ENCODE results near the gene THSD4. TPM values are rescaled to one million over a fixed set of nuclear protein-coding genes. Genes with fewer than 3 reads are reported as not detected.

THSD4 gene
- total RNA-seq, 1 donor from 2014 or later: 1.4 TPM

DNA sequence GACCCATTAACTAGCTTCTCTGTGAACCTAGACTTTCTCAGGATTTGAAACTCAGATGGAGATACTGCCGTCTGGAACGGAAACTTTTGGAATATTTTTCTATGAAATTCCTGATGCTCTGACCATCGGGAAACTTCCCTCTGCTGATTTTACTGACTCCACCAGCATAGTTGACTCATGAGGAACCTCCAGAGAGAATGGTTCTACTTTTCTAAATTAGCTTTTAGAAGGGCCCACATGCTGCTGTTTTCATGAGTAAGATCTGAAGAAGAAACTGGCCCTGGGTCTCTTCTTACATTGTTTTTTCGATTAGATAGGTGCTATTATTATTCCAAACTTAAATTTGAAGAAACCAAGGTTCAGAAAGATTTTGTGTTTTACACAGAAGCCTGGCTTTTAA is 368.8 kb downstream of the THSD4 start:
- no peak for DNase-seq (ENCODE audit: low read depth, low spot score)
- no peaks in the 10 kb centered on the region for H3K36me3 Mint-ChIP-seq (ENCODE audit: low read depth)
- no peaks in the 10 kb centered on the region for H3K9me3 Mint-ChIP-seq
- no peak overlapping the region for H3K27ac Mint-ChIP-seq (ENCODE audit: unreplicated experiment)
- H3K4me3 Mint-ChIP-seq: no peak overlapping the region
- peaks cover 2% of the 10 kb centered on the region for H3K27me3 Mint-ChIP-seq (ENCODE audit: low read depth)
- TF ChIP-seq, protein P1, sequence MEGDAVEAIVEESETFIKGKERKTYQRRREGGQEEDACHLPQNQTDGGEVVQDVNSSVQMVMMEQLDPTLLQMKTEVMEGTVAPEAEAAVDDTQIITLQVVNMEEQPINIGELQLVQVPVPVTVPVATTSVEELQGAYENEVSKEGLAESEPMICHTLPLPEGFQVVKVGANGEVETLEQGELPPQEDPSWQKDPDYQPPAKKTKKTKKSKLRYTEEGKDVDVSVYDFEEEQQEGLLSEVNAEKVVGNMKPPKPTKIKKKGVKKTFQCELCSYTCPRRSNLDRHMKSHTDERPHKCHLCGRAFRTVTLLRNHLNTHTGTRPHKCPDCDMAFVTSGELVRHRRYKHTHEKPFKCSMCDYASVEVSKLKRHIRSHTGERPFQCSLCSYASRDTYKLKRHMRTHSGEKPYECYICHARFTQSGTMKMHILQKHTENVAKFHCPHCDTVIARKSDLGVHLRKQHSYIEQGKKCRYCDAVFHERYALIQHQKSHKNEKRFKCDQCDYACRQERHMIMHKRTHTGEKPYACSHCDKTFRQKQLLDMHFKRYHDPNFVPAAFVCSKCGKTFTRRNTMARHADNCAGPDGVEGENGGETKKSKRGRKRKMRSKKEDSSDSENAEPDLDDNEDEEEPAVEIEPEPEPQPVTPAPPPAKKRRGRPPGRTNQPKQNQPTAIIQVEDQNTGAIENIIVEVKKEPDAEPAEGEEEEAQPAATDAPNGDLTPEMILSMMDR (conservative IDR thresholded peaks at IDR 0.05): no peak
- no peaks in the 10 kb centered on the region for H3K4me1 Mint-ChIP-seq

- Mint-ChIP-seq H3K4me3 (no peak overlapping the region), H3K9me3 (no peaks in the 10 kb centered on the region), H3K4me1 (no peaks in the 10 kb centered on the region), H3K27me3 (ENCODE audit: low read depth) (peaks cover 2% of the 10 kb centered on the region), H3K36me3 (ENCODE audit: low read depth) (no peaks in the 10 kb centered on the region), H3K27ac (ENCODE audit: unreplicated experiment) (peak overlapping the region; percentile 59)
- TF ChIP-seq, protein P1 (conservative IDR thresholded peaks at IDR 0.05): peak; percentile 48
- no peak for DNase-seq (ENCODE audit: low read depth, low spot score)
Measured at GRCh38 chr15:71485094-71485693, 369.9 kb downstream of the THSD4 start.

DNA sequence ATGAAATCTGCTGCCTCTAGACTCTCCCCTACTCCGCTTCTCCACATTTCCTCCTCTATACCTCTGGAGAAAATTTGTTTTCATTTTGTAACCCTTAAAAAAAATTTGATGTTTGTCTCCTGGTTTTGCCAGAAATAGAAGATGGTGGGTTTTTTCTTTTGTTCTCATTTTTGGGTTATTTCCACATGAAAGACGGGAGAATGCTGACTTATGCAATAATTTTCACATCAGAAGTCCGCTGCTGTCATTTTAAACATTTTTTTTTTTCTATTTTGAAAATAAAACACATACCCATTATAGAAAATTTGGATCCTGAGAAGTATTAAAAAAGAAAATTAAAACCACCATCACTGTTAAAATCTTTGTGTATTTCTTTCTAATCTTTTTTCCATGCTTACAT is 374.3 kb downstream of the THSD4 start:
- H3K4me1 Mint-ChIP-seq: no peaks in the 10 kb centered on the region
- no peak overlapping the region for H3K4me3 Mint-ChIP-seq
- peaks cover 2% of the 10 kb centered on the region for H3K27me3 Mint-ChIP-seq (ENCODE audit: low read depth)
- H3K36me3 Mint-ChIP-seq (ENCODE audit: low read depth): no peaks in the 10 kb centered on the region
- no peak overlapping the region for H3K27ac Mint-ChIP-seq (ENCODE audit: unreplicated experiment)
- DNase-seq (ENCODE audit: low read depth, low spot score): no peak
- no peaks in the 10 kb centered on the region for H3K9me3 Mint-ChIP-seq
- TF ChIP-seq, protein P1 (conservative IDR thresholded peaks at IDR 0.05): no peak

- no peak for DNase-seq (ENCODE audit: low read depth, low spot score)
- no peaks in the 10 kb centered on the region for H3K36me3 Mint-ChIP-seq (ENCODE audit: low read depth)
- H3K4me1 Mint-ChIP-seq: no peaks in the 10 kb centered on the region
- H3K27me3 Mint-ChIP-seq (ENCODE audit: low read depth): peaks cover 2% of the 10 kb centered on the region
- H3K4me3 Mint-ChIP-seq: no peak overlapping the region
- H3K9me3 Mint-ChIP-seq: no peaks in the 10 kb centered on the region
- TF ChIP-seq, protein P1 (conservative IDR thresholded peaks at IDR 0.05): no peak
- no peak overlapping the region for H3K27ac Mint-ChIP-seq (ENCODE audit: unreplicated experiment)
Measured at GRCh38 chr15:71493526-71493925, 378.3 kb downstream of the THSD4 start.

GRCh38 chr15:71494563-71495397 is 379.5 kb downstream of the THSD4 start:
- Mint-ChIP-seq H3K27me3 (ENCODE audit: low read depth) (no peaks in the 10 kb centered on the region), H3K4me1 (no peaks in the 10 kb centered on the region), H3K36me3 (ENCODE audit: low read depth) (no peaks in the 10 kb centered on the region), H3K27ac (ENCODE audit: unreplicated experiment) (no peak overlapping the region), H3K4me3 (no peak overlapping the region), H3K9me3 (no peaks in the 10 kb centered on the region)
- TF ChIP-seq, protein P1 (conservative IDR thresholded peaks at IDR 0.05): no peak
- no peak for DNase-seq (ENCODE audit: low read depth, low spot score)
